ENCODE results near the gene CCDC63. TPM values are rescaled to one million over a fixed set of nuclear protein-coding genes. Genes with fewer than 3 reads are reported as not detected.

CCDC63 gene
- total and polyA plus RNA-seq, 2 donors (not counting 3 experiments of a cell fraction or from before 2014, with no cell fraction given) = not detected

DNA sequence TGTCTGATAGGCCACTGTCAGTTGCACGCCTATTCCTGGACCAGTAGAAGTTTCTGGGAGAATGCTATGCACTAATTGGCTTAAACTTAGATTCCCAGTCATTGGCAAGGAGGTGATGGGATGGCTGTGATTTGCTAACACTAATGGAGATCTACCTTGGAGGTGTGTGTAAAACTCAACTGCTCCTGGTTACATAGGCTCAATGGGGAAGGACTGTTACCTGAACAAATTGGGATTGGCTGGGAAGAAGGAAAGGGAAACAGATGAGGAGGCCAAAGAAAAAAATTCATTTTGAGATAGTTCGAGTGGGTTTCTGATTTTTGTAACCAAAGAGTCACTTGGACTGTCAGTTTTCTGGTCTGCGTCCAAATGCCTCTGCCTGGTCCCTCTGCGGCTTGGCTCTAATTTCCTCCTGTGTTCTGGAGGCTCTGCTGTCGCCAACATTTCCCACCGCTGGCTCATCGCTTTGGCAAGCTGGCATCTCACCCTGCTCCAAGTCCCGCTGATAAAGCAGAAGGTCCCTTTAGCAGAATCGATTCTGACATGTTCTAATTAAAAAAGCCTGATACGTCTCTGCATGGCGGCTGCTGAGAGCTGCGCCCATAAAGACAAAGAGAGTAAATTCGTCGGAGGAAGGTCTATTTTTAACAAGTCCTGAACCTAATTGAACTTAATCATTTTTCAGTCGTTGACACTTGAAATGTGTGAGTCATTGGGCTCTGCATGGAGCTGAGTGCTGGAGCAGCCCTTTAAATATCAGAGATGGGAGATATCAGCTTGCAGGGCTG, 2.0 kb upstream of the CCDC63 start:
- CTCF ChIA-PET = no interaction called here
- no peaks in the 10 kb centered on the region for H3K9me3 ChIP-seq (replicated peaks; ENCODE audit: control insufficient read depth, insufficient read depth, low read length)
- peaks cover 11 to 24% of the 10 kb centered on the region in 2 experiments for H3K27me3 ChIP-seq (ENCODE audit: control insufficient read depth in 2 of 2, insufficient read depth in 2 of 2, low read length in 2 of 2)
- H3K4me3 ChIP-seq (replicated peaks in 1 of 3; ENCODE audit: insufficient read depth in 1 of 3, low read depth in 1 of 3, low read length in 3 of 3) = no peak overlapping the region
- no peak overlapping the region for H3K4me2 ChIP-seq (ENCODE audit: insufficient read depth, low read length)
- intact Hi-C loops (cut with micrococcal nuclease) = no loop called here
- no peaks in the 10 kb centered on the region for H4K20me1 ChIP-seq (replicated peaks; ENCODE audit: control insufficient read depth, extremely low read depth, insufficient read depth, low read length)
- BruUV-seq (replicated peaks) = no TSS peak
- no peak overlapping the region for H2AFZ ChIP-seq (ENCODE audit: low read depth, low read length)
- no peak for DNase-seq (ENCODE audit: low read depth, low spot score)
- no peaks in the 10 kb centered on the region for H3K4me1 ChIP-seq (ENCODE audit: control insufficient read depth, extremely low read depth, insufficient read depth, low read length)
- H3K79me2 ChIP-seq (ENCODE audit: control insufficient read depth, insufficient read depth, low read length) = no peaks in the 10 kb centered on the region
- H3K27ac ChIP-seq (ENCODE audit: insufficient read depth, low read depth, low read length) = no peak overlapping the region
- no peak overlapping the region for H3K9ac ChIP-seq (replicated peaks; ENCODE audit: extremely low read depth, insufficient read depth, low read length)
- TF ChIP-seq POLR2A (IDR thresholded peaks at IDR 0.05; ENCODE audit: low read depth, low read length) (no peak), POLR2AphosphoS5 (IDR thresholded peaks at IDR 0.05; ENCODE audit: insufficient read depth, low read depth, low read length) (no peak), JUN (IDR thresholded peaks at IDR 0.05; ENCODE audit: borderline replicate concordance, insufficient read depth, insufficient read length, low read depth) (no peak), EZH2 (IDR thresholded peaks at IDR 0.05; ENCODE audit: borderline replicate concordance, low read depth, low read length, severe bottlenecking) (no peak), FOS (IDR thresholded peaks at IDR 0.05; ENCODE audit: borderline replicate concordance, insufficient read depth, low read length) (no peak), MYC (IDR thresholded peaks at IDR 0.05; ENCODE audit: low read depth, low read length) (no peak), GATA2 (IDR thresholded peaks at IDR 0.05; ENCODE audit: insufficient read depth, insufficient read length, low read depth, low read length) (no peak)
- TF ChIP-seq, protein P1, sequence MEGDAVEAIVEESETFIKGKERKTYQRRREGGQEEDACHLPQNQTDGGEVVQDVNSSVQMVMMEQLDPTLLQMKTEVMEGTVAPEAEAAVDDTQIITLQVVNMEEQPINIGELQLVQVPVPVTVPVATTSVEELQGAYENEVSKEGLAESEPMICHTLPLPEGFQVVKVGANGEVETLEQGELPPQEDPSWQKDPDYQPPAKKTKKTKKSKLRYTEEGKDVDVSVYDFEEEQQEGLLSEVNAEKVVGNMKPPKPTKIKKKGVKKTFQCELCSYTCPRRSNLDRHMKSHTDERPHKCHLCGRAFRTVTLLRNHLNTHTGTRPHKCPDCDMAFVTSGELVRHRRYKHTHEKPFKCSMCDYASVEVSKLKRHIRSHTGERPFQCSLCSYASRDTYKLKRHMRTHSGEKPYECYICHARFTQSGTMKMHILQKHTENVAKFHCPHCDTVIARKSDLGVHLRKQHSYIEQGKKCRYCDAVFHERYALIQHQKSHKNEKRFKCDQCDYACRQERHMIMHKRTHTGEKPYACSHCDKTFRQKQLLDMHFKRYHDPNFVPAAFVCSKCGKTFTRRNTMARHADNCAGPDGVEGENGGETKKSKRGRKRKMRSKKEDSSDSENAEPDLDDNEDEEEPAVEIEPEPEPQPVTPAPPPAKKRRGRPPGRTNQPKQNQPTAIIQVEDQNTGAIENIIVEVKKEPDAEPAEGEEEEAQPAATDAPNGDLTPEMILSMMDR (IDR thresholded peaks at IDR 0.05; ENCODE audit: extremely low read depth in 1 of 2, insufficient read depth in 1 of 2, low read depth in 1 of 2, low read length in 2 of 2) = no peak
- TF ChIP-seq, protein P2, sequence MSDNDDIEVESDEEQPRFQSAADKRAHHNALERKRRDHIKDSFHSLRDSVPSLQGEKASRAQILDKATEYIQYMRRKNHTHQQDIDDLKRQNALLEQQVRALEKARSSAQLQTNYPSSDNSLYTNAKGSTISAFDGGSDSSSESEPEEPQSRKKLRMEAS (IDR thresholded peaks at IDR 0.05; ENCODE audit: insufficient read depth, insufficient read length) = no peak
- no peaks in the 10 kb centered on the region for H3K36me3 ChIP-seq (ENCODE audit: control insufficient read depth in 2 of 2, extremely low read depth in 1 of 2, insufficient read depth in 2 of 2, low read length in 2 of 2)
- dilution Hi-C loops (cut with MboI; ENCODE audit: extremely low pct_ligation_motif_present, low sequenced_read_pairs) = no loop called here
- FAIRE-seq = no peak
- no peaks in the 10 kb centered on the region for H3K9me1 ChIP-seq (replicated peaks; ENCODE audit: control insufficient read depth, extremely low read depth, insufficient read depth, low read length)
- POLR2A ChIA-PET = no interaction called here

Measured in endothelial cell of umbilical vein (primary cell).